ENCODE measurements around the gene DNAI4.

DNA sequence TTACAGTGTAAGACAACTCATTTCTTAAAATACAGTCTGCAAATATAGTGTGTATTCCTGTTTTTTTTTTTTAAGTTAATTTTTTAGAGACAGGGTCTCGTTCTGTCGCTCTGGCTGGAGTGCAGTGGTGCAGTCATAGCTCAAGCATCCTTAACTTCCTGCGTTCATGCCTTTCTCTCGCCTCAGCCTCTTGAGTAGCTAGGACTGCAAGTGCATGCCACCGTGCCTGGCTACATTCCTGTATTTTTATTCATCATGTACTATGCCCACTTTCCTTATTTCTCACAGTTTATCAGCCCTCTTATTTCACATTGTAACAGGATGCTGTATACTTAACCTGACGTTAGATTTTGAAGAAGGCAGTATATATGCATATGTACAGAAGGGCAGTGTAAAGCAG lies 26.9 kb upstream of the DNAI4 start:
- TF ChIP-seq, protein P1, sequence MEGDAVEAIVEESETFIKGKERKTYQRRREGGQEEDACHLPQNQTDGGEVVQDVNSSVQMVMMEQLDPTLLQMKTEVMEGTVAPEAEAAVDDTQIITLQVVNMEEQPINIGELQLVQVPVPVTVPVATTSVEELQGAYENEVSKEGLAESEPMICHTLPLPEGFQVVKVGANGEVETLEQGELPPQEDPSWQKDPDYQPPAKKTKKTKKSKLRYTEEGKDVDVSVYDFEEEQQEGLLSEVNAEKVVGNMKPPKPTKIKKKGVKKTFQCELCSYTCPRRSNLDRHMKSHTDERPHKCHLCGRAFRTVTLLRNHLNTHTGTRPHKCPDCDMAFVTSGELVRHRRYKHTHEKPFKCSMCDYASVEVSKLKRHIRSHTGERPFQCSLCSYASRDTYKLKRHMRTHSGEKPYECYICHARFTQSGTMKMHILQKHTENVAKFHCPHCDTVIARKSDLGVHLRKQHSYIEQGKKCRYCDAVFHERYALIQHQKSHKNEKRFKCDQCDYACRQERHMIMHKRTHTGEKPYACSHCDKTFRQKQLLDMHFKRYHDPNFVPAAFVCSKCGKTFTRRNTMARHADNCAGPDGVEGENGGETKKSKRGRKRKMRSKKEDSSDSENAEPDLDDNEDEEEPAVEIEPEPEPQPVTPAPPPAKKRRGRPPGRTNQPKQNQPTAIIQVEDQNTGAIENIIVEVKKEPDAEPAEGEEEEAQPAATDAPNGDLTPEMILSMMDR (conservative IDR thresholded peaks at IDR 0.05; ENCODE audit: low read depth in 2 of 2): no peak
- TF ChIP-seq NANOG (IDR thresholded peaks at IDR 0.05; ENCODE audit: borderline replicate concordance): no peak
- TF ChIP-seq CREB1 (CRISPR knock-in tag; IDR thresholded peaks at IDR 0.05; ENCODE audit: low read depth): no peak
- TF ChIP-seq POLR2AphosphoS5 (IDR thresholded peaks at IDR 0.05; ENCODE audit: low read depth): no peak
- TF ChIP-seq, protein P2, sequence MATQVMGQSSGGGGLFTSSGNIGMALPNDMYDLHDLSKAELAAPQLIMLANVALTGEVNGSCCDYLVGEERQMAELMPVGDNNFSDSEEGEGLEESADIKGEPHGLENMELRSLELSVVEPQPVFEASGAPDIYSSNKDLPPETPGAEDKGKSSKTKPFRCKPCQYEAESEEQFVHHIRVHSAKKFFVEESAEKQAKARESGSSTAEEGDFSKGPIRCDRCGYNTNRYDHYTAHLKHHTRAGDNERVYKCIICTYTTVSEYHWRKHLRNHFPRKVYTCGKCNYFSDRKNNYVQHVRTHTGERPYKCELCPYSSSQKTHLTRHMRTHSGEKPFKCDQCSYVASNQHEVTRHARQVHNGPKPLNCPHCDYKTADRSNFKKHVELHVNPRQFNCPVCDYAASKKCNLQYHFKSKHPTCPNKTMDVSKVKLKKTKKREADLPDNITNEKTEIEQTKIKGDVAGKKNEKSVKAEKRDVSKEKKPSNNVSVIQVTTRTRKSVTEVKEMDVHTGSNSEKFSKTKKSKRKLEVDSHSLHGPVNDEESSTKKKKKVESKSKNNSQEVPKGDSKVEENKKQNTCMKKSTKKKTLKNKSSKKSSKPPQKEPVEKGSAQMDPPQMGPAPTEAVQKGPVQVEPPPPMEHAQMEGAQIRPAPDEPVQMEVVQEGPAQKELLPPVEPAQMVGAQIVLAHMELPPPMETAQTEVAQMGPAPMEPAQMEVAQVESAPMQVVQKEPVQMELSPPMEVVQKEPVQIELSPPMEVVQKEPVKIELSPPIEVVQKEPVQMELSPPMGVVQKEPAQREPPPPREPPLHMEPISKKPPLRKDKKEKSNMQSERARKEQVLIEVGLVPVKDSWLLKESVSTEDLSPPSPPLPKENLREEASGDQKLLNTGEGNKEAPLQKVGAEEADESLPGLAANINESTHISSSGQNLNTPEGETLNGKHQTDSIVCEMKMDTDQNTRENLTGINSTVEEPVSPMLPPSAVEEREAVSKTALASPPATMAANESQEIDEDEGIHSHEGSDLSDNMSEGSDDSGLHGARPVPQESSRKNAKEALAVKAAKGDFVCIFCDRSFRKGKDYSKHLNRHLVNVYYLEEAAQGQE (IDR thresholded peaks at IDR 0.05; ENCODE audit: unreplicated experiment): no peak
- no peak for TF ChIP-seq JUNB (IDR thresholded peaks at IDR 0.05; ENCODE audit: unreplicated experiment)
- TF ChIP-seq EZH2 (IDR thresholded peaks at IDR 0.05; ENCODE audit: low read depth, unreplicated experiment): no peak
- TF ChIP-seq, protein P3, sequence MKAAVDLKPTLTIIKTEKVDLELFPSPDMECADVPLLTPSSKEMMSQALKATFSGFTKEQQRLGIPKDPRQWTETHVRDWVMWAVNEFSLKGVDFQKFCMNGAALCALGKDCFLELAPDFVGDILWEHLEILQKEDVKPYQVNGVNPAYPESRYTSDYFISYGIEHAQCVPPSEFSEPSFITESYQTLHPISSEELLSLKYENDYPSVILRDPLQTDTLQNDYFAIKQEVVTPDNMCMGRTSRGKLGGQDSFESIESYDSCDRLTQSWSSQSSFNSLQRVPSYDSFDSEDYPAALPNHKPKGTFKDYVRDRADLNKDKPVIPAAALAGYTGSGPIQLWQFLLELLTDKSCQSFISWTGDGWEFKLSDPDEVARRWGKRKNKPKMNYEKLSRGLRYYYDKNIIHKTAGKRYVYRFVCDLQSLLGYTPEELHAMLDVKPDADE (IDR thresholded peaks at IDR 0.05): no peak
